Nephron progenitor cell (in vitro differentiated cells): Measurements from ENCODE around the gene TNNT2.
A peak's percentile ranks its signal among the peaks of the same experiment; 100 is the strongest.

Experiments used
- DNase-seq: peaks from one replicate; pipeline ENCODE4 v3.0.0; 2021
- H3K27ac Mint-ChIP-seq: 2 replicates; pipeline ENCODE4 v1.8.0; 2021; ENCODE audit warnings: mild to moderate bottlenecking, moderate library complexity, mixed read lengths
- H3K27me3 Mint-ChIP-seq: 2 replicates; pipeline ENCODE4 v1.8.0; 2021; ENCODE audit warnings: mild to moderate bottlenecking, low read depth, mixed read lengths; ENCODE audit not compliant: poor library complexity
- H3K36me3 Mint-ChIP-seq: 2 replicates; pipeline ENCODE4 v1.8.0; 2021; ENCODE audit warnings: low read depth, mixed read lengths
- H3K4me1 Mint-ChIP-seq: 2 replicates; pipeline ENCODE4 v1.8.0; 2021; ENCODE audit warnings: mixed read lengths
- H3K4me3 Mint-ChIP-seq: 2 replicates; pipeline ENCODE4 v1.8.0; 2021; ENCODE audit warnings: mild to moderate bottlenecking, moderate library complexity, mixed read lengths
- H3K9me3 Mint-ChIP-seq: 2 replicates; pipeline ENCODE4 v1.8.0; 2021; ENCODE audit warnings: mild to moderate bottlenecking, moderate library complexity, mixed read lengths
- TF ChIP-seq, protein P1 (sequence below): fragments of 200-600 bp; sonication (generic); IDR thresholded peaks from 2 replicates; pipeline ENCODE4 v1.5.0; 2021; ENCODE audit warnings: antibody characterized with exemption

TNNT2 gene

DNA sequence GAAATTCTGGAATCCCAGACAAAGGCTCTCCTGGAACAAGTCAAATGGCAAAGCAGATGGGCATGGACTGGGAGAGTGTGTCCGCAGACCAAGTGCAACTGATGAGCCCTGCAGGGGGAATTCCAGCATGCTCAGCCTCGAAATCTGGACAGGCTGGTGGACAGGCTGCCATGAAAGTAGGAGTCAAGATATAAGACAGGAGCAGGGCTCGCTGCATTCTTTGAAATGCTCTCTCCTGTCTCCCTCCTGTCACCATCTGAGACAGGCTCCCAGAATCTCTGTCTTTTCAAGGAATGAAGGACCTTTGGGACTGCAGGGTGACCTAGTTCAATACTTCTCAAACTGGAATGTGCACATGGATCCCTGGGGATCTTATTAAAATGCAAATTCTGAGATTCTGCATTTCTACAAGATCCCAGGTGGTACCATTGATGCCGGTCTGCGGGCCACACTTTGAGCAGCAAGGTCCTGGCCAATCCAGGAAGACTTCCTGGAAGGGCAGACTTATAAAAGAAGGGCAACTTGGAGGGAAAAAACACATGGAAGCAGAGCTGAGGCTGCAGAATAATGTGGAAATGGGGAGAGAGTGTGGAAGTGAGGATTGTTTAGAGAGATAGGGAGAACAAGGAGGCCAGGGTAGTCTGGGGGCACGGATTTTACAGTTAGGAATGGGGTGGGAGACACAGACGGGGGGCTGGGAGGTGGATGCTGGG lies 29.8 kb downstream of the TNNT2 start:
- TF ChIP-seq, protein P1, sequence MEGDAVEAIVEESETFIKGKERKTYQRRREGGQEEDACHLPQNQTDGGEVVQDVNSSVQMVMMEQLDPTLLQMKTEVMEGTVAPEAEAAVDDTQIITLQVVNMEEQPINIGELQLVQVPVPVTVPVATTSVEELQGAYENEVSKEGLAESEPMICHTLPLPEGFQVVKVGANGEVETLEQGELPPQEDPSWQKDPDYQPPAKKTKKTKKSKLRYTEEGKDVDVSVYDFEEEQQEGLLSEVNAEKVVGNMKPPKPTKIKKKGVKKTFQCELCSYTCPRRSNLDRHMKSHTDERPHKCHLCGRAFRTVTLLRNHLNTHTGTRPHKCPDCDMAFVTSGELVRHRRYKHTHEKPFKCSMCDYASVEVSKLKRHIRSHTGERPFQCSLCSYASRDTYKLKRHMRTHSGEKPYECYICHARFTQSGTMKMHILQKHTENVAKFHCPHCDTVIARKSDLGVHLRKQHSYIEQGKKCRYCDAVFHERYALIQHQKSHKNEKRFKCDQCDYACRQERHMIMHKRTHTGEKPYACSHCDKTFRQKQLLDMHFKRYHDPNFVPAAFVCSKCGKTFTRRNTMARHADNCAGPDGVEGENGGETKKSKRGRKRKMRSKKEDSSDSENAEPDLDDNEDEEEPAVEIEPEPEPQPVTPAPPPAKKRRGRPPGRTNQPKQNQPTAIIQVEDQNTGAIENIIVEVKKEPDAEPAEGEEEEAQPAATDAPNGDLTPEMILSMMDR: no peak

GRCh38 chr1:201346987-201347386 lies 30.5 kb downstream of the TNNT2 start:
- Mint-ChIP-seq H3K9me3 (no peaks in the 10 kb centered on the region), H3K36me3 (no peaks in the 10 kb centered on the region), H3K27ac (no peak overlapping the region), H3K4me3 (peak overlapping the region; percentile 12), H3K4me1 (peaks cover 29% of the 10 kb centered on the region), H3K27me3 (peaks cover 18% of the 10 kb centered on the region)
- TF ChIP-seq, protein P1: no peak
- no peak for DNase-seq

More for the DNA sequence above, 29.8 kb downstream of the TNNT2 start:
- H3K9me3 Mint-ChIP-seq: no peaks in the 10 kb centered on the region
- H3K27ac Mint-ChIP-seq: no peak overlapping the region
- peaks cover 29% of the 10 kb centered on the region for H3K4me1 Mint-ChIP-seq
- no peak overlapping the region for H3K4me3 Mint-ChIP-seq
- H3K27me3 Mint-ChIP-seq: peaks cover 18% of the 10 kb centered on the region
- no peaks in the 10 kb centered on the region for H3K36me3 Mint-ChIP-seq
- no peak for DNase-seq

GRCh38 chr1:201346337-201346939 lies 31.0 kb downstream of the TNNT2 start:
- Mint-ChIP-seq H3K27ac (no peak overlapping the region), H3K9me3 (peaks cover 2% of the 10 kb centered on the region), H3K27me3 (peaks cover 20% of the 10 kb centered on the region), H3K36me3 (no peaks in the 10 kb centered on the region), H3K4me1 (peaks cover 27% of the 10 kb centered on the region), H3K4me3 (no peak overlapping the region)
- TF ChIP-seq, protein P1: peak; percentile 59
- DNase-seq: peak; percentile 60

DNA sequence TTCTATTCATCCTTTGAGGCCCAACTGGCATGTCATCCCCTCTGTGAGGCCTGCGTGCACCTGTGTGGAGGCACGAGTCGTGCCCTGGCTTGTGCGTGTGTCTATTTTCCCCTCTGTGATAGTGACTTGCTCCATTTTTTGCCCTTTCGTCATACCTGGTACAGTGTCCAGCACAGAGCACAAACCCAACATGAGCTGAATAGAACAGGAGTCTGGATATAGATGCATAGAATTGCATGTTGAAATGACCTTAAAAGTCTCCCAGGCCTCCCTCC lies 32.5 kb downstream of the TNNT2 start:
- H3K4me1 Mint-ChIP-seq: peaks cover 20% of the 10 kb centered on the region
- TF ChIP-seq, protein P1: no peak
- H3K27me3 Mint-ChIP-seq: peaks cover 19% of the 10 kb centered on the region
- no peak overlapping the region for H3K27ac Mint-ChIP-seq
- H3K9me3 Mint-ChIP-seq: peaks cover 7% of the 10 kb centered on the region
- no peak overlapping the region for H3K4me3 Mint-ChIP-seq
- H3K36me3 Mint-ChIP-seq: no peaks in the 10 kb centered on the region
- no peak for DNase-seq

GRCh38 chr1:201344206-201345080 lies 33.0 kb downstream of the TNNT2 start:
- peaks cover 7% of the 10 kb centered on the region for H3K9me3 Mint-ChIP-seq
- peaks cover 16% of the 10 kb centered on the region for H3K4me1 Mint-ChIP-seq
- H3K27me3 Mint-ChIP-seq: peaks cover 23% of the 10 kb centered on the region
- no peak for DNase-seq
- no peak overlapping the region for H3K4me3 Mint-ChIP-seq
- TF ChIP-seq, protein P1: no peak
- H3K36me3 Mint-ChIP-seq: no peaks in the 10 kb centered on the region
- peak overlapping the region; percentile 66 for H3K27ac Mint-ChIP-seq
